GM21381 (cell line): ENCODE measurements around the gene LCA5L.
"Not testable (repeated sequence)": the region's sequence is repeated elsewhere in the genome, so short reads cannot be mapped to it uniquely, and the experiment has no call there.

ENCODE experiments used
- ATAC-seq: cut with Tn5 transposase; IDR thresholded peaks from one replicate; pipeline ENCODE4 v1.9.1; 2021; ENCODE audit warnings: mild to moderate bottlenecking, moderate library complexity; ENCODE audit not compliant: unreplicated experiment

LCA5L gene

DNA sequence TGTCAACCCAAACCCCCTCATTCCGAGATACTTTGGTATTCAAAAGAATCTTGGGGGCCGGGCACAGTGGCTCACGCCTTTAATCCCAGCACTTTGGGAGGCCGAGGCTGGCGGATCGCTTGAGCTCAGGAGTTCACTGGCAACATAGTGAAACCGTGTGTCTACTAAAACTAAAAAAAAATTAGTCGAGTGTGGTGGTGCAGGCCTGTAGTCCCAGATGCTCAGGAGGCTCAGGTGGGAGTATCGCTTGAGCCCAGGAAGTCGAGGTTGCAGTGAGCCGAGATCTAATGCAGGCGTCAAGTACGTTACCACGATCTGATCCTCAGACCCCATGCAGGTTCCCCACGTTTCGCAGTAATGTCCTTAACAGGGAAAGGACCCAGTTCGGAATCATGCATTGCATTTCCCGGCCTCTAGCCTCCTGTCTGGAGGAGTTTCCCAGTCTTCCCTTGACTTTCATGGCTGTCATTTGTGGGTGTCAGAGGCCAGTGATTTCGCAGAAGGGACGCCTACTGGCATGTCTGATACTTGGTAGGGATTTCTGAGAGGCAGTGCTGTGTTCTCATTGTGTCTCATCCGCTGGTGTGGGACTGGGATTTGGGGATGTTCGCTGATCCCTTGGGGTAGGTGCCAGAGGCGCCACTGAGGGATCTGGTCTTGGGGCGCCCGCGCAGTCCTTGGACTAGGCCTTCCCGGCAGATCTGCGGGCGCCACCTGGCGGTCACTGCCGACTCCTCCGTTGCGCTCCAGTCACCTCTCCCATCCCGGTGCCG is 57.4 kb downstream of the LCA5L start:
- peak; percentile 74 for ATAC-seq

- peak; percentile 67 for ATAC-seq
Observed at GRCh38 chr21:39387461-39388037, 58.0 kb downstream of the LCA5L start.

- no peak for ATAC-seq
Observed at GRCh38 chr21:39386899-39387298, 58.7 kb downstream of the LCA5L start.

DNA sequence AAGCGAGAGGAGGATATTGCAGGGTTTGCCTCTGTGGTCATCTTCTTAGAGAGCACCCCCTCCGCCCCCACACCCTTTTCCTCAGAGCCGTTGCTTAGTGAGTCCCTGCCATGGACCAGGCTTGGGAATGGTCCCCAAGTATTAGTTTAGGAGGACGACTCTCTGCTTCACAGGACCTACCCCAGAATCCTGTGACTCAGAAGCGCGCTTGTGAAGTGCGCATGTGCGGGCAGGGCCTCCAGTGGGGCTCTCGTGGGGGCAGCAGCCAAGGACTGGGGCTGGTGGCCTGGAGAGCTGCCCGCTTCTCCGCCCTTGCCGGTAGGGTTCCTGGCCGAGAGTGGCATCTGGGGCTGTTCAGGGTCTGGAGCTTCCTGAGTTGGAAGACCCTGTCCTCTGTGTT is 59.4 kb downstream of the LCA5L start:
- no peak for ATAC-seq

GRCh38 chr21:39385299-39386145 is 60.1 kb downstream of the LCA5L start:
- ATAC-seq = no peak

- no peak for ATAC-seq
Observed at GRCh38 chr21:39384674-39385298, 60.8 kb downstream of the LCA5L start.

- not testable (repeated sequence) for ATAC-seq
Observed at GRCh38 chr21:39382096-39382495, 63.5 kb downstream of the LCA5L start.

GRCh38 chr21:39381009-39381408 is 64.6 kb downstream of the LCA5L start:
- ATAC-seq = no peak

- ATAC-seq = peak; percentile 98
Observed at GRCh38 chr21:39379986-39380891, 65.3 kb downstream of the LCA5L start.

DNA sequence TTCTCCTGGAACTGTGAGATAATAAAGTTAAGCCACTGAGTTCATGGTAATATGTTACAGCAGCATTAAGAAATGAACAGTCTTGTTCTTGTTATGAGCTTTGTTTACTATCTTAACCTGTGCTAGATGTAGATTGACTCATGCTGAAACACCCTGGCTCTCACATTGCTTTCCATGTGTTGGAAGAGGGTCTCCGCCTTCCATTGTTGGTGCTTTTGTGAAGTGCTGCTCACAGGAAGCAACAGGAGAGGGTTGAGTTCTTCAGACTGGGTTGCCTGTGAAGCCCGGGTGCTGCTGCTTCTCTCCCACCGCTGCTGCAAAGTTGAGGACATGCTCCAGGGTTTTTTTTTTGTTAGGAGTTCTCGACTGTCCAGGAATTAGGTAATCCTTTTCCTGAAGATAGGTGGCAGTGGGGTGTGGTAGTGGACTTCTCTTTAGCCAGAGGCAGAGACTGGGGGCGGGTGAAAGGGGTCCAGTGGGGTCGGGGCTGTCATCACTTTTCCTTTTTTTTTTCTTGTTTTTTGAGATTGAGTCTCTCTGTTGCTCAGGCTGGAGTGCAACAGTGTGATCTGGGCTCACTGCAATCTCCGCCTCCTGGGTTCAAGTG is 68.0 kb downstream of the LCA5L start:
- no peak for ATAC-seq

- ATAC-seq = no peak
Observed at GRCh38 chr21:39375446-39375845, 70.1 kb downstream of the LCA5L start.

DNA sequence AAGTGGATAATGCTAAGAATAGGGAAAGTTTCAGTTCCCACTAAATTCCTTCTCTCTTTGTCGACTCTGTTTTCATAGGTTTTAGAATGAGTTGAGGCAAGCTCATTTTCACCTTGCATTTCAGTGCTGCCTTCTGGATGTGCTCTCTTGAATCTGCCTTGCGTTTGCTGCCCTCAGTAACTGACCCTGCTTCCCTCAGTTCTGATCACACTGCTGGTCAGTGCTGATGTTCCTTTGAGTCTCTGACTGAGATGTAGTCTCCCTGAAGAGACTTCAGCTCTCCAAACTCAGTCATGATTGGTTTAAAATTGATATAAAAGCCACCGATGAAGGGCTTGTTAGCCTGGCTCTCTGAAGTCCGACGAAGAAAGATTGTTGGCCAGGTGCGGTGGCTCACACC is 71.5 kb downstream of the LCA5L start:
- ATAC-seq = no peak

DNA sequence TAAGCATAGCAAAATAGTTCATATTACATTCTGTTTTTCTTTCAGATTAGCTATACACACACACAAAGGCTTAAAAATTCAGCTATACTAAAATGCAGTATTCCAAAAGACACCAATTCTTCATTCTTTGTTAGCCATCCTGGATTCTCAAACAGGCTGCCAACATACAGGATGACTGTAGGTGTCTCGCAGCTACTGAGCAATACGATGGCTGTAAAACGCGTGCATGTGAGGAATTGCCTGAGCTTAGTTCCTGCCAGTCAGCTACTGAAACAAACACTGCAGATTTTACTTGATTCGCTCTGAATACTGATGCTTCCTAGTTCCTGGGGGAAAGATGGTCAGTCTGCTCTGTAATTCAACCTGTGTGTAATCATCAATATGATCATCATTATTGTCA is 71.9 kb downstream of the LCA5L start:
- ATAC-seq = no peak

- ATAC-seq = not testable (repeated sequence)
Observed at GRCh38 chr21:39369896-39370288, 75.7 kb downstream of the LCA5L start.

- no peak for ATAC-seq
Observed at GRCh38 chr21:39367783-39368182, 77.8 kb downstream of the LCA5L start.

GRCh38 chr21:39366563-39366962 is 79.0 kb downstream of the LCA5L start:
- ATAC-seq = no peak

DNA sequence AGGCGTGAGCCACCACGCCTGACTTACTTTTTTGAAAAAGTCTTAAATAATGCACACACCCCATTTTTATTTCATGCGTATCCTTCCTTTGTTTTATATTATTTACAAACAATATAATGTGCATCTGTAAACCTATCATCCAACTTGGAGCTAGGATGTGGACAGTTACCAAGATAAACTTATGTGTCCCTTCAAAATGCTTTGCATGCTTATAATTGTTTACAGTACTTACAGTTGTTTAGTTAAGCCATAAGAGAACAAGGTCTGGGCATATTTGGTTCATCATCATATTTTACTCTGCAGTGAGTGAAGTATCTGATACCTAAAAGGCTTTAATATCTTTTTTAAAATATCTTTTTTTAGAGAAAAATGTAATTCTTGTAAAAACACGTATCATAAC is 80.6 kb downstream of the LCA5L start:
- ATAC-seq = no peak

DNA sequence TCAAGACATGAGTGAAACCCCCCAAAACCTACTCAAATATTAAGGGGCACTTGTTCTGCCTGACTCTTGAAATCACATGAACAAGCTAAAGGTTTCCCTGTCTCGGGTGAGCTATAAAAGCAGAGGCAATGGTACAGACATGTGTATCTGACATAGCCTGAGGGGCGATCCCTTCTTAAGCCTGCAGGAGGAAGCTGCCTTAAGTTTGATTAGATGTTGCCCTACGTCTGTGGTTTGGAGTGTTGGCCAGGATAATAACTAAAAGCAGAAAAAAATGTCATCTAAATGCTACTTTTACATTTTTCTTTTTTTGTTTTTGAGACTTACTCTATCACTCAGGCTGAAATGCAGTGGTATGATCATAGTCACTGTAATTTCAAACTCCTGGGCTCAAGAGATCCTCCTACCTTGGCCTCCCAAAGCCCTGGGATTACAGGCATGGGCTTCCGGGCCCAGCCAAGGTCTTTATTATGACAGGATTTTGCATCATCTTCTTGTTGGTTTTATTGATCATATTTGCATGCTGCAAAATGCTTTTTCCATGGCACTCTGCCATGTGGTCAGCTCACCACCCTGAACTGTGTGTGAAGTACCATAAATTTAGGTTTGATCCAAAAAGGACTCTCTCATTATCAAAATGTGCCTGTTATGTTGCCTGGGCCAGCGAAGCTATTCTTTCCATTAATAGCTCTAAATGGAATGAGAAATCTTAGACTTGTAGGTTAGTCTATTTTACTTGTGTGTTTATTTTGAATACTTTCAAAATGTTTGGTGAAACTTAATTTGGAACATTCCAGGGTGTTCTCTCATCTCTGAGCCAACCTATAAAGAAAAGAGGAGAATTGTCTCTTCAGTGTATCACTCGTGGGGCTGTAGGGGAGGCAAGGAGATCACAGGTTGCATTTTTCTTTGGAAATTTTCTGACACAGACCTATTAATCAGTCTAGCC is 81.7 kb downstream of the LCA5L start:
- ATAC-seq = no peak

- no peak for ATAC-seq
Observed at GRCh38 chr21:39362733-39363132, 82.8 kb downstream of the LCA5L start.
